ENCODE results near the gene KCNQ1. TPM values are rescaled to one million over a fixed set of nuclear protein-coding genes. Genes with fewer than 3 reads are reported as not detected.

The KCNQ1 gene
- total and polyA plus RNA-seq, 2 of the 13 experiments (the other 11 are each of a cell fraction or from before 2014, with no cell fraction given) = 0.02 to 0.08 TPM

- H3K9ac ChIP-seq (ENCODE audit: insufficient read depth, low read depth, low read length) = no peak overlapping the region
- intact Hi-C loops (cut with micrococcal nuclease; ENCODE audit: unreplicated experiment) = no loop called here
- peaks cover 17 to 71% of the 10 kb centered on the region in 2 experiments; a peak in 4 of 5 replicates for H3K27me3 ChIP-seq (ENCODE audit: control insufficient read depth in 1 of 2, insufficient read depth in 2 of 2, low read length in 2 of 2)
- FAIRE-seq (no peak), ATAC-seq (no peak), DNase-seq (ENCODE audit: low spot score) (no peak)
- TF ChIP-seq XRCC5 (optimal IDR thresholded peaks at IDR 0.05; ENCODE audit: low read length) (no peak), SIX1 (CRISPR knock-in tag; IDR thresholded peaks at IDR 0.05; ENCODE audit: borderline replicate concordance) (no peak), ZNF296 (CRISPR knock-in tag; conservative IDR thresholded peaks at IDR 0.05) (no peak), ZFX (CRISPR knock-in tag; IDR thresholded peaks at IDR 0.05; ENCODE audit: low read depth) (no peak)
- no peak overlapping the region for H3K4me2 ChIP-seq (ENCODE audit: low read depth, low read length)
- H3K79me2 ChIP-seq (ENCODE audit: insufficient read depth, low read length) = no peaks in the 10 kb centered on the region
- BruUV-seq (replicated peaks) = no TSS peak
- H2AFZ ChIP-seq (ENCODE audit: low read length) = no peak overlapping the region
- in situ Hi-C loops (cut with HindIII; ENCODE audit: extremely low pct_ligation_motif_present, low pct_unique_long_range_greater_than_20kb) = no loop called here
- no peak overlapping the region for H3K27ac ChIP-seq (ENCODE audit: extremely low read length, insufficient read depth, low read length)
- H3K4me3 ChIP-seq (replicated peaks in 1 of 3; ENCODE audit: insufficient read depth in 1 of 3, low read depth in 2 of 3, low read length in 3 of 3) = no peak overlapping the region
- H3K9me3 ChIP-seq (ENCODE audit: low read length) = no peaks in the 10 kb centered on the region
- CTCF ChIA-PET (ENCODE audit: low intra/inter-chr PET ratio, low total read pairs) = no interaction called here
- peaks cover 16% of the 10 kb centered on the region for H3K4me1 ChIP-seq (ENCODE audit: insufficient read depth, low read length)
- WGBS (ENCODE audit: low lambda C conversion rate) = 61% methylated on average over 3 of the region's 10 CpGs
- POLR2A ChIA-PET = interaction anchor here (2.5 kb wide), 1 partner anchor 130 kb away, joined by 9 read pairs; no protein-coding TSS in a partner anchor
- H4K20me1 ChIP-seq (ENCODE audit: insufficient read depth, low read length) = 0 out of 2 replicates have a peak, but pooled peaks cover 4% of the 10 kb centered on the region
- no peaks in the 10 kb centered on the region for H3K36me3 ChIP-seq (replicated peaks in 1 of 2; ENCODE audit: control insufficient read depth in 1 of 2, insufficient read depth in 2 of 2, low read length in 2 of 2)
These were observed 414.9 kb downstream of the KCNQ1 start for GRCh38 chr11:2859699-2860037.

- intact Hi-C loops (cut with micrococcal nuclease; ENCODE audit: unreplicated experiment) (no loop called here), in situ Hi-C loops (cut with HindIII; ENCODE audit: extremely low pct_ligation_motif_present, low pct_unique_long_range_greater_than_20kb) (no loop called here)
- Histone ChIP-seq H3K9me3 (ENCODE audit: low read length) (no peaks in the 10 kb centered on the region), H2AFZ (ENCODE audit: low read length) (no peak overlapping the region), H3K27ac (ENCODE audit: extremely low read length, insufficient read depth, low read length) (no peak overlapping the region), H3K27me3 (ENCODE audit: control insufficient read depth in 1 of 2, insufficient read depth in 2 of 2, low read length in 2 of 2) (peaks cover 11 to 61% of the 10 kb centered on the region in 2 experiments; a peak in 4 of 5 replicates), H3K79me2 (ENCODE audit: insufficient read depth, low read length) (no peaks in the 10 kb centered on the region), H3K36me3 (replicated peaks in 1 of 2; ENCODE audit: control insufficient read depth in 1 of 2, insufficient read depth in 2 of 2, low read length in 2 of 2) (no peaks in the 10 kb centered on the region), H3K9ac (ENCODE audit: insufficient read depth, low read depth, low read length) (no peak overlapping the region), H3K4me1 (ENCODE audit: insufficient read depth, low read length) (peaks cover 16% of the 10 kb centered on the region), H4K20me1 (ENCODE audit: insufficient read depth, low read length) (0 out of 2 replicates have a peak, but pooled peaks cover 4% of the 10 kb centered on the region), H3K4me3 (replicated peaks in 1 of 3; ENCODE audit: insufficient read depth in 1 of 3, low read depth in 2 of 3, low read length in 3 of 3) (no peak overlapping the region), H3K4me2 (ENCODE audit: low read depth, low read length) (no peak overlapping the region)
- CTCF ChIA-PET (ENCODE audit: low intra/inter-chr PET ratio, low total read pairs) = no interaction called here
- POLR2A ChIA-PET = interaction anchor here (0.9 to 2.5 kb wide), 3 partner anchors 42 to 161 kb away, joined by 3 to 9 read pairs (median 4); partner anchors contain the start of gene KCNQ1OT1
- BruUV-seq (replicated peaks) = no TSS peak
- WGBS (ENCODE audit: low lambda C conversion rate) = 3% methylated on average over 4 of the region's 7 CpGs
- peak; percentile 75 for ATAC-seq
- no peak for FAIRE-seq
- peak; percentile 57 for DNase-seq (ENCODE audit: low spot score)
- TF ChIP-seq PAXIP1 (CRISPR knock-in tag; conservative IDR thresholded peaks at IDR 0.05) = peak; percentile 37; the same call in 1 of the 2 replicates
- TF ChIP-seq ZBTB49 (CRISPR knock-in tag; IDR thresholded peaks at IDR 0.05; ENCODE audit: borderline replicate concordance) = no peak
- TF ChIP-seq ARID3A (IDR thresholded peaks at IDR 0.05; ENCODE audit: low read depth, low read length) = 0 out of 2 replicates have a peak, but pooled peaks have one; percentile 25
These were observed 415.8 kb downstream of the KCNQ1 start for GRCh38 chr11:2860636-2861035.

Data from HepG2 (cell line).